Right cardiac atrium (tissue), 5 donors: ENCODE measurements around the gene GALE. TPM values are rescaled to one million over a fixed set of nuclear protein-coding genes. Genes with fewer than 3 reads are reported as not detected.
A peak's percentile ranks its signal among the peaks of the same experiment; 100 is the strongest.
"Not testable (repeated sequence)": the region's sequence is repeated elsewhere in the genome, so short reads cannot be mapped to it uniquely, and the experiment has no call there.

Experiments
- ATAC-seq, 2 donors: fragments of 200-7000 bp; cut with Tn5 transposase; one replicate each; pipeline versions ENCODE4 v1.8.0 to v1.9.1; 2020; ENCODE audit warnings: moderate library complexity in 2 of 2, mild to moderate bottlenecking in 1 of 2
- DNase-seq, 3 donors: peaks; one replicate each; pipeline ENCODE4 v3.0.0-alpha.2; 2020
- H3K27ac ChIP-seq: one replicate; pipeline ENCODE4 v1.5.1; 2013; ENCODE audit warnings: mild to moderate bottlenecking, low read length, control low read depth, moderate library complexity
- H3K27me3 ChIP-seq: one replicate; pipeline ENCODE4 v1.6.1; 2013; ENCODE audit not compliant: control insufficient read depth, insufficient read depth
- H3K4me1 ChIP-seq: one replicate; pipeline ENCODE4 v1.6.1; 2013; ENCODE audit warnings: low read length; ENCODE audit not compliant: control insufficient read depth, insufficient read depth
- H3K4me3 ChIP-seq: one replicate; pipeline ENCODE4 v1.5.1; 2013; ENCODE audit warnings: low read length, control low read depth
- H3K9me3 ChIP-seq: one replicate; pipeline ENCODE4 v1.6.1; 2013; ENCODE audit warnings: low read length; ENCODE audit not compliant: control insufficient read depth
- WGBS: extraction: QIAGEN DNeasy Blood & Tissue Kit; methylation state at CpG from one replicate; pipeline ENCODE4 v1.1.7; 2013; 5-methylcytosine and 5-hydroxymethylcytosine counted together
- intact Hi-C, 4 donors: fragments of 100-400 bp; cut with DNase I; formaldehyde crosslinking; loops; one replicate each; pipeline versions ENCODE4 v1.11.0 to v1.14.0; 2022 to 2023
- polyA plus RNA-seq: library from polyadenylated mRNA; stranded (reverse); fragments of 200-250 nt; gene quantifications from one replicate; pipeline ENCODE4 v1.2.3, GENCODE V29; 2013
- total RNA-seq, 4 donors: library from RNA; stranded (reverse); fragmentation: NEBNext Ultra II Directional; extraction: Animal tissue kit (Norgen Biotek cat#: 25700); gene quantifications; one replicate each; pipeline ENCODE4 v1.2.1, GENCODE V29; 2021
- donor health status: healthy with polysubstance abuse.
- donor health status: DM: no; HTN: yes; CAD: no.
- donor health status: DM: no; HTN: no; CAD: no.
- donor health status: DM: no; HTN: yes; CAD: no; lungs with severe emphysema.
- donor health status: DM: yes; HTN: yes; CAD: no.

Gene GALE
- total and polyA plus RNA-seq, 5 donors: 6.1 to 11.2 (median 7.0) TPM

DNA sequence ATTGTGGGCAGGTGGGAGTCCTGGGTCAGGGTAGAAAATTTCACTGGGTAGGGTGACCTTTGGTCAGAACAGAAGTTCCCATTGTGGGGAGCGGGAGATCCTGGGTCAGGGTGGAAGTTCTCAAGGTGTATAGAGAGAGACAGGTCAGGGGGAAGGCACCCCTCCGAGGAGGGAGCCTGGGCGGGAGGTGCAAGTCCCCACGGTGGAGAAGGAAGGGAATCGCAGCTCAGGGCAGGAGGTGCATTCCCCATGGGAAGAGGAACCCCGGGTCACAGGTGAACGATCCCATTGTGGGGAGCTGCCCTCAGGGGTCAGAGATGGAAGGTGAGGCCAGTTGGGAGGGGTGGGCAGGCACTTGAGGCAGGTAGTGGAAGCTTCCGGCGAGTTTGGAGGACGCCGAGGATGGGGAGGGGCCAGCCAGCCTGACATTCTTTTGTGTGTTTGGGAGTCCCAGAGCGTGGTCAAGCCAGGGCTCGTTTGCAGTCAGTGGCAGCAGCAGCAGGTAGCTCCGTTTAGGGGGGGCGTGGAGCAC lies 9.0 kb downstream of the GALE start:
- peak overlapping the region; percentile 82 for H3K4me3 ChIP-seq
- intact Hi-C loops: no loop called here
- WGBS: 1% methylated on average over 15 of the region's 15 CpGs
- H3K27me3 ChIP-seq: no peaks in the 10 kb centered on the region
- ATAC-seq (peak; percentile 2 to 6), DNase-seq (peak in 2 of 3 donors; percentile 42 to 58)
- no peaks in the 10 kb centered on the region for H3K9me3 ChIP-seq
- H3K27ac ChIP-seq: no peak overlapping the region
- peaks cover 3% of the 10 kb centered on the region for H3K4me1 ChIP-seq

DNA sequence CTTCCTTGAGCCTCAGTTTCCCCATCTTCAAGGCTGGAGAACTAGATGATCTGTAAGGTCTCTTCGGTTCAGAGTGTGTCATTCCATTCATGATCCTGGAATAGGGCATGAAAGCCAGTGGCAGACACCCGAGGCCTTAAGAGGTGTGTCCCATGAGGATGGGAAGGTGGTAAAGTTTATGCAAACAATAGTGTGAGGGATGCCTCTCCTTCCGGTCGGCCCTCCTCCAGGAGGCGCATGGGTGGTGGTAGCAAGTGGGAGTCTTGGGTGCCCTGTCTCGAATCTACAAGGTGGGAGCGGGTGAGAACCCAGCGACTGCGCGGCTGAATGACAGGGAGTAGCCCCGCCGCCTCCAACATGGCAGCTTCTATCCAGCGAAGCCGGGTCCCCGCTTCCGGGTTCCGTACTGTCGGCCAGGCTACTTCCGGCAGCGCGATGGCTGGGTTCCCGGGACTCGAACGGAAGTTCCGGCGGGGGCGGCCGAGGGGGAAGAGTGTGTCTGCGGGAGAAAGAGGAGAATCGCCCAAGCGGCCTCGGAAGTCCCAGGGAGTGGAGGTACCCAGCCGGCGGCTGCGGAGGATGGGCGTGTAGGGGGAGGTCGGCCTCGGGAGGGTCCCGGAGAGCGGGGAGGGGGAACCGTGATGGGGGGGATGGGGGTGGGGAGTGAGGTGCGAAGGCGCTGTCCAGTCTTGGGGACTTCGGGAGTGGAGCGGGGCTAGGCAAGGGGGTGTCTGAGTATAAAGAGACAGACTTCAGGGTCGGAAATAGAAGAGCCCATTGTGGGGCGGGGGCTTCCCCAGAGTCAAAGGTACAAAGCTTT lies 9.6 kb downstream of the GALE start, which contains the start of gene LYPLA2:
TSS of gene LYPLA2 (plus strand) at position 450 of the 820 bp plus-strand sequence. CDS start 1,538 bp downstream, outside the sequence.
- H3K9me3 ChIP-seq: no peaks in the 10 kb centered on the region
- peaks cover 3% of the 10 kb centered on the region for H3K4me1 ChIP-seq
- DNase-seq (peak; percentile 96 to 98 (median 98)), ATAC-seq (peak; percentile 90 to 92)
- intact Hi-C loops: no loop called here
- H3K27ac ChIP-seq: peak within 1 kb of the TSS; percentile 32
- peak within 1 kb of the TSS; percentile 82 for H3K4me3 ChIP-seq
- H3K27me3 ChIP-seq: no peaks in the 10 kb centered on the region
- under 1% methylated on average over 47 of the region's 47 CpGs for WGBS

DNA sequence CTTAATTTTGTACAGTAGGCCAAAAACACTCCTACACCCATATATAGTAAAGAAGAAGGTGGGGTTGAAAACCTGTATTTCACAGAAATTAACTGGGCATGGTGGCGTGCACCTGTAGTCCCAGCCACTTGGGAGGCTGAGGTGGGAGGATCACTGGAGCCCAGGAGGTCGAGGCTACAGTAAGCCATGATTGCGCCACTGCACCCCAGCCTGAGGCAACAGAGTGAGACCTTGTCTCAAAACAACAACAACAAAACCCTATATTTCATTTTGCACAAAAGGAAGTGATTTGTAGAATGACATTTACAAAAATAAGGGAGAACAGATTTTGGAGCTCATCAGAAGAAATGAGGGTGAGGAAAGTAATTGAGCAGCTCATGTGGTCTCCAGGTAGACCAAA lies 11.9 kb downstream of the GALE start:
- DNase-seq: no peak
- intact Hi-C loops: no loop called here

DNA sequence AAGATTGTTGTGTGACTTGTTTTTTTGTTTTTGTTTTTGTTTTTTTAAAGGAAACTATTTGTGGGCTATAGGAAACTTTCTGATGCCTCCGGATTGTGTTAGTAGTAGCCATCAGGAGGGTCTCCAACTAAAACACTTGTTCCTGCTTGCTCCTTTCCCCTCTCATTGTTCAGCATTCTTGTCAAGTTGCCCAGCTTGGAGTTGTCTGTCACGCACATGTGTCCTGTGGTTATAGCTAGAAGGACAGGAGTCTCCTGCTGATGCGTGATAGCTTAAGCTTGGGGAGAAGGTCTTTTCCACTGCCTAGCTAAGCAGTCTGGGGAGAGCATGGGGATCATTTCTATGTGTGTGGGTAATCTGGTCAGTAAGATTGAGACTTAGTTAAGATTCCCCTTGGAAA lies 12.9 kb downstream of the GALE start:
- no peak overlapping the region for H3K27ac ChIP-seq
- WGBS: 85% methylated on average over 3 of the region's 3 CpGs
- DNase-seq (no peak), ATAC-seq (no peak)
- intact Hi-C loops: no loop called here
- H3K4me1 ChIP-seq: peaks cover 3% of the 10 kb centered on the region
- no peaks in the 10 kb centered on the region for H3K9me3 ChIP-seq
- no peak overlapping the region for H3K4me3 ChIP-seq
- no peaks in the 10 kb centered on the region for H3K27me3 ChIP-seq

More for the DNA sequence above, 11.9 kb downstream of the GALE start:
- no peaks in the 10 kb centered on the region for H3K27me3 ChIP-seq
- H3K4me1 ChIP-seq: peaks cover 3% of the 10 kb centered on the region
- H3K27ac ChIP-seq: no peak overlapping the region
- no peak for ATAC-seq
- WGBS: 97% methylated on average over 3 of the region's 3 CpGs
- no peaks in the 10 kb centered on the region for H3K9me3 ChIP-seq
- H3K4me3 ChIP-seq: no peak overlapping the region

DNA sequence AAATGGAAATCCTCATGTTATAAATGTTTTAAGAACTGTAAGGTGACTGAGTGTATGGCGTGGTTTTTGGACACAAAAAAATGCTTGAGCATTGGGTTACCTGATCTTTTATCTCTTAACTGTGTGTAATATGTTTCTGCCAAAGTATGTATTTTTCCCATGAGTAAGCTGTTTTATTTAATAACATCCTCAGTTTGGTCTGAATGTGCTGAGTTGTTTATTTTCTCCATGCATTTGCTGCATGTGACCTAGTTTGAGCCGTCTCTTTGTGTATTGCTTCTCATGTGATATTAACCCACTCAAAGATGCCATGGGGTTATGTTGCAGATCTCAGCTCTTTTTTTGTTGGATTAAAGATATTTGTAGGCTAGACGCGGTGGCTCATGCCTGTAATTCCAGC lies 15.7 kb downstream of the GALE start:
- no peak for DNase-seq
- WGBS: 87% methylated on average over 4 of the region's 4 CpGs
- no peak overlapping the region for H3K27ac ChIP-seq

DNA sequence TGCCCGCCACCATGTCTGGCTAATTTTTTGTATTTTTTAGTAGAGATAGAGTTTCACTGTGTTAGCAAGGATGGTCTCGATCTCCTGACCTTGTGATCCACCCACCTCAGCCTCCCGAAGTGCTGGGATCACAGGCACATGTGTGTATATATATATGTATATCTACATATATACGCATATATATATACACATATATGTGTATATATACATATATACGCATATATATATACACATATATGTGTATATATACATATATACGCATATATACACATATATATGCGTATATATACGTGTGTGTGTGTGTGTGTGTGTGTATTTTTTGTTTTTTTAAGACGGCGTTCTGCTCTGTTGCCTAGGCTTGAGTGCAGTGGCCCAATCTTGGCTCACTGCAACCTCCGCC lies 17.4 kb downstream of the GALE start:
- WGBS: 94% methylated on average over 11 of the region's 11 CpGs
- intact Hi-C loops, H3K27me3 ChIP-seq, H3K4me3 ChIP-seq, DNase-seq, H3K9me3 ChIP-seq, H3K4me1 ChIP-seq, H3K27ac ChIP-seq, ATAC-seq: not testable (repeated sequence)

More for the DNA sequence above, 15.7 kb downstream of the GALE start:
- no peaks in the 10 kb centered on the region for H3K9me3 ChIP-seq
- intact Hi-C loops: no loop called here
- H3K4me3 ChIP-seq: no peak overlapping the region
- no peaks in the 10 kb centered on the region for H3K27me3 ChIP-seq
- no peak for ATAC-seq
- H3K4me1 ChIP-seq: no peaks in the 10 kb centered on the region

DNA sequence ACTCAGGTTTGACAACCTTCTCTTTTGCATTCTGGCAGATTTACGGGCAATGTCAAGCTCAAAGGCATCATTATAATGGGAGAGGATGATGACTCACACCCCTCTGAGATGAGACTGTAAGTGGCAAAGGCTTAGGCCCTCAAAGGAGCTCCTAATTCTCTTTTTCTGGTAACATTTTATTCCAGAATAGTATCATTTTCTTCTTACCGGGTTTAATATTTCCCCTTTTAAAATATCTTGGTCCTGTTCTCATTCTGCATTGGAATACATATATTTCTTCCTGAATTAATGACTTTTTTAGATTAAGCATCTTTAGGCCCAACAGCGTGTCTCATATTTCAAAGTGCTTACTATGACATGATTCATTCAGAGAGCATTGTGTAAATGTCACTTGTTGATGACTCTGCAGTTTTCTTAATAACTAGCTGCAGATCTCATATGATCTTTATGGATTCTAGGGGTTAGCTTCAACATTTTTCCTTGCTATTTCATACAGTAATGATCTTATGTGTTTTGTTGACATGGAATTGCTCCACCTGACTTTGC lies 20.7 kb downstream of the GALE start:
- ATAC-seq (no peak), DNase-seq (no peak)
- peaks cover 3% of the 10 kb centered on the region for H3K4me1 ChIP-seq
- intact Hi-C loops: loop anchor here in 2 of 4 donors (10.0 kb wide), 1 partner anchor 135 kb away; the partner anchor contains the start of gene CNR2 (in 2 of the 2)
- WGBS: 78% methylated on average over 3 of the region's 3 CpGs
- no peak overlapping the region for H3K4me3 ChIP-seq
- H3K27me3 ChIP-seq: no peaks in the 10 kb centered on the region
- H3K9me3 ChIP-seq: no peaks in the 10 kb centered on the region
- no peak overlapping the region for H3K27ac ChIP-seq

DNA sequence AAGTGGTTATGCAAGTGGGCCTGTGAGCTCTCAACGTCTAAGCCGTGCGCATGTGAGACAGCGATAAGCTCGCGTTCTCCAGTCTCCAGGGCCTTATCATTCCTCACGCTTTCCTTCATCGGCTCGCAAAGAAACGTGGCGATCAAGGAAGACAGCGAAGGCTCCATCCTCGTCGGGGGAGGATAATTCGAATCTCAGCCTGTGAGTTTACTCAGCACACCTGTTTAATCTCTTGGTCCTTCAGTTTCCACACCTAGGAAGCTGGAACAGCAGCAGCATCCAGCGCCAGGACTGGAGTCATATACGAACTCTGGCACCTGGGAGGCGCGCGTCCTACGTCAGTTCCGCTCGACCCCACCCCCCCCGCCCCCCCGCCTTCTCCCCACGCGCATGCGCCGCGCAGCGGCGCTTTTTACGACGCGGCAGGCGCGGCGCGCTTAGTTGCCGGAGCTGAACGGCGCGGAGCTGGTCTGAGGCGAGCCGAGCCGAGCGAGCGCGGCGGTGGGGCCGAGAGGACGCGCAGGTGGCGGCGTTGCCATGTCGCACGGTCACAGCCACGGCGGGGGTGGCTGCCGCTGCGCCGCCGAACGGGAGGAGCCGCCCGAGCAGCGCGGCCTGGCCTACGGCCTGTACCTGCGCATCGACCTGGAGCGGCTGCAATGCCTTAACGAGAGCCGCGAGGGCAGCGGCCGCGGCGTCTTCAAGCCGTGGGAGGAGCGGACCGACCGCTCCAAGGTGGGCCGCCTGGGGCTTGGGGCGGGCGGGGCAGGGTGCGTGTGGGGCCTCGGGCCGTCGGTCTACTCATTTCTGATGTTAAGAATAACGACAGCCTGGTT lies 22.4 kb downstream of the GALE start, which contains the start of gene PITHD1:
TSS of gene PITHD1 (plus strand) at position 440 of the 836 bp plus-strand sequence. CDS start at position 538, 98 bp downstream.
- Histone ChIP-seq H3K9me3 (no peaks in the 10 kb centered on the region), H3K4me1 (peaks cover 3% of the 10 kb centered on the region), H3K27ac (peak within 1 kb of the TSS; percentile 91), H3K4me3 (peak within 1 kb of the TSS; percentile 60), H3K27me3 (no peaks in the 10 kb centered on the region)
- WGBS: under 1% methylated on average over 88 of the region's 91 CpGs
- ATAC-seq (peak; percentile 88 to 90), DNase-seq (peak; percentile 84 to 92 (median 92))
- intact Hi-C loops: loop anchor here in 2 of 4 donors (10.0 kb wide), 1 partner anchor 137 kb away; the partner anchor contains the start of gene CNR2 (in 2 of the 2)

DNA sequence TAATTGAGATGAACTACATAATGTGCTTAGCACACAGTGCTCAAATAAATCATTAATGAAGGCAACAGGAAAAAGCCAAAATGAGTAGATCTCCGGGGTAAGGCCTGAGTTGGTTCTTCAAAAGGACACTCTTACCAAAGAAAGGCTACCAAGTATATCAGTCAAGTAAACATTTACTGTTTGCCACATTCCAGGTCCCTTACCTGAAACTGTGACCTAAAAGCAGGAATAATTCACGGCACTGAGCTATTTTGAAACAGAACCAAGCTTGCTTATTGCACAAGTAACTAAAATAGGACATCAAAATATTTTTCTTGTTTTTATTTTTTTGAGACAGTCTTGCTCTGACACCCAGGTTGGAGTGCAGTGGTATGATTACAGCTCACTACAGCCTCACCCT lies 24.3 kb downstream of the GALE start:
- intact Hi-C loops: loop anchor here in 2 of 4 donors (10.0 kb wide), 1 partner anchor 139 kb away; the partner anchor contains the start of gene CNR2 (in 2 of the 2)
- no peak overlapping the region for H3K4me3 ChIP-seq
- WGBS: 90% methylated on average over 2 of the region's 2 CpGs
- no peaks in the 10 kb centered on the region for H3K27me3 ChIP-seq
- ATAC-seq (no peak), DNase-seq (no peak)
- H3K9me3 ChIP-seq: no peaks in the 10 kb centered on the region
- peaks cover 3% of the 10 kb centered on the region for H3K4me1 ChIP-seq
- no peak overlapping the region for H3K27ac ChIP-seq

DNA sequence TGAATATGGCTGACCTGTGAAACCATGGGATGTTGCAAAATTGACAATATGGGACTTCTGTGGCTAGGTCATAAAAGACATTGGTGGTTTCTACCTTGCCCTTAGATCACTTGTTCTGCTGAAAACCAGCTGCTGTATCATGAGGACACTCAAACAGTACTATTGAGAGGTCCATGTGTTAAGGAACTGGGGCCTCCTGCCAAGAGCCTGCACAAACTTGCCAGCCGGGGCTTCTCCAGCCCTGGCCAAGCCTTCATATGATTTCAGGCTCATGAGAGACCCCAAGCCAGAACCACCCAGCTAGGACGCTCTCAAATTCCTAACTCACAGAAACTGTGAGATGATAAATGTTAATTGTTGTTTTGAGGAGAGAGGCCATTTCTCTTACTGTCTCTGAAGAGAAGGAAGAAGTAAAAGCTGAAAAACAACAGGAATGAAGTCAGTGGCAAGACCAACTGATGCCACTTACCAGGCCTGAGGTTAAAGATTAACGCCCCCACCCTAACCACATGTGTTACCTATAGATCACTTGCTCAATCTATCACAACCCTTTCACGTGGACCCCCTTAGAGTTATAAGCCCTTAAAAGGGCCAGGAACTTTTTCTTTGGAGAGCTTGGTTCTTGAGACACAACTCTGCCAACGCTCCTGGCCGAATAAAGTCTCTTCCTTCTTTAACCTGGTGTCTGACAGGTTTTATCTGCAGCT lies 26.2 kb downstream of the GALE start:
- H3K4me3 ChIP-seq: no peak overlapping the region
- no peak for ATAC-seq
- H3K4me1 ChIP-seq: peaks cover 3% of the 10 kb centered on the region
- no peak overlapping the region for H3K27ac ChIP-seq
- DNase-seq: no peak
- intact Hi-C loops: loop anchor here in 2 of 4 donors (10.0 kb wide), 1 partner anchor 140 kb away; the partner anchor contains the start of gene CNR2 (in 2 of the 2)
- whole genome bisulfite sequencing: 75% methylated on average over 6 of the region's 6 CpGs
- H3K9me3 ChIP-seq: no peaks in the 10 kb centered on the region
- H3K27me3 ChIP-seq: no peaks in the 10 kb centered on the region
